PC-9 (cell line): ENCODE results near the gene RBM10. TPM values are rescaled to one million over a fixed set of nuclear protein-coding genes. Genes with fewer than 3 reads are reported as not detected.

Source experiments
- BruUV-seq: library from RNA; stranded (reverse); fragments of 400-500 nt; replicated peaks from 2 replicates; lab custom pipeline; 2021; lab: Mats Ljungman, UMichigan
- CTCF ChIA-PET: fragments of 300-600 bp; sonication (Branson Sonifier 250); formaldehyde crosslinking; loops from one replicate; lab custom pipeline; 2022; ENCODE audit warnings: antibody characterized with exemption; lab: Charles Lee
- POLR2A ChIA-PET: fragments of 300-600 bp; sonication (Branson Sonifier 250); formaldehyde crosslinking; loops from one replicate; lab custom pipeline; 2022; ENCODE audit warnings: antibody characterized with exemption; ENCODE audit not compliant: unreplicated experiment; lab: Charles Lee
- DNase-seq, 2 experiments: peaks; one replicate each; pipeline versions ENCODE4 v3.0.0 to v3.0.0-alpha.2; 2015 to 2022; ENCODE audit warnings: mixed read lengths in 1 of 2
- H2AFZ ChIP-seq: fragments of 200-600 bp; sonication (generic); 2 replicates; pipeline ENCODE4 v1.8.1; 2017; ENCODE audit warnings: antibody characterized with exemption
- H3F3A ChIP-seq: fragments of 200-600 bp; sonication (generic); 2 replicates; pipeline ENCODE4 v1.8.1; 2017; ENCODE audit warnings: antibody characterized with exemption, mild to moderate bottlenecking, low read depth; ENCODE audit not compliant: insufficient read depth
- H3K27ac ChIP-seq: fragments of 200-600 bp; sonication (generic); 2 replicates; pipeline ENCODE4 v1.6.1; 2016; ENCODE audit warnings: mixed run types
- H3K27me3 ChIP-seq: fragments of 200-600 bp; sonication (generic); 2 replicates; pipeline ENCODE4 v1.6.1; 2016; ENCODE audit warnings: low read depth, mixed run types; ENCODE audit not compliant: insufficient read depth
- H3K36me3 ChIP-seq: fragments of 200-600 bp; sonication (generic); 2 replicates; pipeline ENCODE4 v1.6.1; 2016; ENCODE audit warnings: low read depth, mixed run types
- H3K4me1 ChIP-seq: fragments of 200-600 bp; sonication (generic); replicated peaks from 2 replicates; pipeline ENCODE4 v1.6.1; 2016; ENCODE audit warnings: mixed run types; ENCODE audit not compliant: insufficient read depth
- H3K4me2 ChIP-seq: fragments of 200-600 bp; sonication (generic); 2 replicates; pipeline ENCODE4 v1.6.1; 2017; ENCODE audit warnings: mixed run types
- H3K4me3 ChIP-seq: fragments of 200-600 bp; sonication (generic); 2 replicates; pipeline ENCODE4 v1.6.1; 2016; ENCODE audit warnings: mixed run types
- H3K79me2 ChIP-seq: fragments of 200-600 bp; sonication (generic); 2 replicates; pipeline ENCODE4 v1.6.1; 2017; ENCODE audit warnings: low read depth, mixed run types
- H3K9me2 ChIP-seq: fragments of 200-600 bp; sonication (generic); 2 replicates; pipeline ENCODE4 v1.8.1; 2017; ENCODE audit warnings: mild to moderate bottlenecking; ENCODE audit not compliant: insufficient read depth
- H3K9me3 ChIP-seq: fragments of 200-600 bp; sonication (generic); 2 replicates; pipeline ENCODE4 v1.8.1; 2016; ENCODE audit warnings: low read depth; ENCODE audit not compliant: insufficient read depth
- H4K20me1 ChIP-seq: fragments of 200-600 bp; sonication (generic); 2 replicates; pipeline ENCODE4 v1.8.1; 2017; ENCODE audit not compliant: insufficient read depth
- CTCF ChIP-seq: fragments of 200-600 bp; sonication (generic); conservative IDR thresholded peaks from 2 replicates; pipeline ENCODE4 v1.6.1; 2017; ENCODE audit warnings: mixed run types, antibody characterized with exemption, mild to moderate bottlenecking, moderate library complexity
- EZH2 ChIP-seq: fragments of 200-600 bp; sonication (generic); IDR thresholded peaks from 2 replicates; pipeline ENCODE4 v1.8.0; 2017; ENCODE audit warnings: antibody characterized with exemption, low read depth
- intact Hi-C: fragments of 100-400 bp; cut with micrococcal nuclease; formaldehyde crosslinking; loops from one replicate; pipeline ENCODE4 v1.10.0; 2022; ENCODE audit not compliant: unreplicated experiment
- total RNA-seq: library from RNA; stranded (reverse); gene quantifications from 2 replicates; pipeline ENCODE4 v1.2.3, GENCODE V29; 2021

The RBM10 gene
- total RNA-seq, 1 experiment from 2014 or later = 34.8 TPM

GRCh38 chrX:47186096-47186740 lies 41.2 kb downstream of the RBM10 start:
- Histone ChIP-seq H3F3A (peaks cover 3% of the 10 kb centered on the region; the same call in 1 of the 2 replicates), H3K79me2 (no peaks in the 10 kb centered on the region), H3K9me3 (no peaks in the 10 kb centered on the region), H3K27ac (no peak overlapping the region), H3K4me3 (no peak overlapping the region), H3K36me3 (no peaks in the 10 kb centered on the region), H3K4me1 (no peaks in the 10 kb centered on the region), H3K27me3 (no peaks in the 10 kb centered on the region), H3K4me2 (no peak overlapping the region), H4K20me1 (no peaks in the 10 kb centered on the region), H3K9me2 (no peaks in the 10 kb centered on the region), H2AFZ (no peak overlapping the region)
- no peak for DNase-seq
- intact Hi-C loops = no loop called here
- TF ChIP-seq EZH2 (no peak), CTCF (no peak)
- TSS peak; percentile 22 for BruUV-seq
- ChIA-PET POLR2A (no interaction called here), CTCF (no interaction called here)

- Histone ChIP-seq H3K9me2 (no peaks in the 10 kb centered on the region), H3K27ac (no peak overlapping the region), H3K4me3 (no peak overlapping the region), H4K20me1 (no peaks in the 10 kb centered on the region), H3K4me2 (no peak overlapping the region), H3K79me2 (no peaks in the 10 kb centered on the region), H2AFZ (no peak overlapping the region), H3K4me1 (no peaks in the 10 kb centered on the region), H3F3A (peaks cover 3% of the 10 kb centered on the region; the same call in 1 of the 2 replicates), H3K36me3 (no peaks in the 10 kb centered on the region), H3K27me3 (no peaks in the 10 kb centered on the region), H3K9me3 (no peaks in the 10 kb centered on the region)
- BruUV-seq = no TSS peak
- intact Hi-C loops = no loop called here
- ChIA-PET POLR2A (no interaction called here), CTCF (no interaction called here)
- DNase-seq = no peak
- TF ChIP-seq EZH2 (no peak), CTCF (no peak)
Observed at GRCh38 chrX:47187106-47187677, 42.2 kb downstream of the RBM10 start.

- Histone ChIP-seq H4K20me1 (no peaks in the 10 kb centered on the region), H3K79me2 (peaks cover 11% of the 10 kb centered on the region), H3K4me1 (no peaks in the 10 kb centered on the region), H3F3A (peaks cover 3% of the 10 kb centered on the region; the same call in 1 of the 2 replicates), H2AFZ (no peak overlapping the region), H3K4me2 (no peak overlapping the region), H3K27me3 (no peaks in the 10 kb centered on the region), H3K4me3 (no peak overlapping the region), H3K36me3 (no peaks in the 10 kb centered on the region), H3K27ac (no peak overlapping the region), H3K9me3 (no peaks in the 10 kb centered on the region), H3K9me2 (no peaks in the 10 kb centered on the region)
- intact Hi-C loops = loop anchor here (5.0 to 10.0 kb wide), 3 partner anchors 172 to 465 kb away; partner anchors contain the start of genes ELK1 and UXT
- POLR2A ChIA-PET = no interaction called here
- no peak for DNase-seq
- CTCF ChIA-PET = no interaction called here
- BruUV-seq = no TSS peak
- TF ChIP-seq CTCF (no peak), EZH2 (no peak)
Observed at GRCh38 chrX:47189906-47190305, 44.9 kb downstream of the RBM10 start.
